ENCODE data around the gene NFAT5. TPM values are rescaled to one million over a fixed set of nuclear protein-coding genes. Genes with fewer than 3 reads are reported as not detected.
"Not testable (repeated sequence)": the region's sequence is repeated elsewhere in the genome, so short reads cannot be mapped to it uniquely, and the experiment has no call there.

The NFAT5 gene
- total RNA-seq, 2 experiments from 2014 or later: 19.5 to 21.2 TPM

- Mint-ChIP-seq H3K27me3 (no peaks in the 10 kb centered on the region), H3K4me3 (peak within 1 kb of the TSS; percentile 94), H3K9me3 (no peaks in the 10 kb centered on the region), H3K36me3 (ENCODE audit: low read depth) (no peaks in the 10 kb centered on the region), H3K4me1 (ENCODE audit: low read depth) (peaks cover 22% of the 10 kb centered on the region), H3K27ac (peak within 1 kb of the TSS; percentile 84)
- ChIA-PET CTCF (interaction anchor here (1.0 to 2.8 kb wide), 2 partner anchors 17 to 28 kb away, joined by 3 to 11 read pairs; partner anchors contain the start of gene NOB1), POLR2A (interaction anchor here (0.8 to 5.9 kb wide), 8 partner anchors 10 to 1454 kb away, joined by 3 to 62 read pairs (median 4); partner anchors contain the start of genes NOB1, TERF2 and WWP2)
- no peak for TF ChIP-seq CTCF (IDR thresholded peaks at IDR 0.05)
- Histone ChIP-seq H3K9me3 (ENCODE audit: control insufficient read depth in 1 of 2, insufficient read depth in 1 of 2, low read length in 2 of 2) (no peaks in the 10 kb centered on the region), H3K27ac (ENCODE audit: low read depth in 1 of 2, low read length in 2 of 2) (peak within 1 kb of the TSS; percentile 23 to 50), H3K4me1 (ENCODE audit: insufficient read depth, low read length) (peaks cover 25% of the 10 kb centered on the region), H3K4me3 (ENCODE audit: low read length) (peak within 1 kb of the TSS; percentile 67), H3K36me3 (ENCODE audit: insufficient read depth, low read length) (no peaks in the 10 kb centered on the region), H3K27me3 (ENCODE audit: control insufficient read depth in 1 of 2, insufficient read depth in 2 of 2, low read length in 2 of 2) (no peaks in the 10 kb centered on the region)
- intact Hi-C loops (cut with DNase I, micrococcal nuclease): loop anchor here (1.0 to 2.0 kb wide), 2 partner anchors 28 kb away; partner anchors contain the start of gene NOB1 (in 2 of the 2)
- ATAC-seq (ENCODE audit: poor library complexity) (peak; percentile 94), DNase-seq (peak; percentile 70 to 91 (median 83))
Observed at GRCh38 chr16:69726313-69727060, 160.7 kb downstream of the NFAT5 start, which contains the start of gene NQO1. TSS of gene NQO1 (minus strand) at chr16:69726560. CDS start at chr16:69726439, 121 bp downstream.

DNA sequence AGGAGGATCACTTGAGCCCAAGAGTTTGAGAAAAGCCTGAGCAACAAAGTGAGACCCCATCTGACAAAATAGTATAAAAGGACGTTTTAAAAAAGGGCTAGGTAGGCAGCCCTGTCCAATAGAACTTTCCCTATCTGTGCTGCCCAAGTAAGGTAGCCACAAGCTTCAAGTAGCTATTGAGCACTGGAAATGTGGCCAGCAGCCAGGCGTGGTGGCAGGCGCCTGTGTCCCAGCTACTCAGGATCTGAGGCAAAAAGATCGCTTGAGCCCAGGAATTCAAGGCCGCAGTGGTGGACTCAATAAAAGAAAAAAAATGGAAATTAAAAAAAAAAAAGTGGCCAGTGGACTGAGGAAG, 162.1 kb downstream of the NFAT5 start:
- H3K27me3 ChIP-seq (ENCODE audit: control insufficient read depth in 1 of 2, insufficient read depth in 2 of 2, low read length in 2 of 2): no peaks in the 10 kb centered on the region
- Mint-ChIP-seq H3K27ac (no peak overlapping the region), H3K27me3 (no peaks in the 10 kb centered on the region), H3K9me3 (no peaks in the 10 kb centered on the region), H3K4me1 (ENCODE audit: low read depth) (peaks cover 22% of the 10 kb centered on the region), H3K36me3 (ENCODE audit: low read depth) (no peaks in the 10 kb centered on the region), H3K4me3 (no peak overlapping the region)
- no peaks in the 10 kb centered on the region for H3K36me3 ChIP-seq (ENCODE audit: insufficient read depth, low read length)
- intact Hi-C loops (cut with DNase I, micrococcal nuclease): loop anchor here (1.0 to 2.0 kb wide), 2 partner anchors 26 to 27 kb away; partner anchors contain the start of gene NOB1 (in 2 of the 2)
- H3K27ac ChIP-seq (ENCODE audit: low read depth in 1 of 2, low read length in 2 of 2): no peak overlapping the region
- TF ChIP-seq CTCF (IDR thresholded peaks at IDR 0.05): no peak
- H3K4me3 ChIP-seq (ENCODE audit: low read length): no peak overlapping the region
- POLR2A ChIA-PET: interaction anchor here (5.9 kb wide), 1 partner anchor 27 kb away, joined by 62 read pairs; the partner anchor contains the start of gene NOB1
- H3K9me3 ChIP-seq (ENCODE audit: control insufficient read depth in 1 of 2, insufficient read depth in 1 of 2, low read length in 2 of 2): no peaks in the 10 kb centered on the region
- peaks cover 25% of the 10 kb centered on the region for H3K4me1 ChIP-seq (ENCODE audit: insufficient read depth, low read length)
- no peak for ATAC-seq (ENCODE audit: poor library complexity)
- CTCF ChIA-PET: no interaction called here
- no peak for DNase-seq

- ATAC-seq (ENCODE audit: poor library complexity); H3K27me3 Mint-ChIP-seq; H3K27me3 ChIP-seq (ENCODE audit: control insufficient read depth in 1 of 2, insufficient read depth in 2 of 2, low read length in 2 of 2); intact Hi-C loops (cut with DNase I, micrococcal nuclease); H3K36me3 ChIP-seq (ENCODE audit: insufficient read depth, low read length); H3K4me3 Mint-ChIP-seq; H3K9me3 Mint-ChIP-seq; H3K4me3 ChIP-seq (ENCODE audit: low read length); H3K27ac Mint-ChIP-seq; H3K27ac ChIP-seq (ENCODE audit: low read depth in 1 of 2, low read length in 2 of 2); H3K9me3 ChIP-seq (ENCODE audit: control insufficient read depth in 1 of 2, insufficient read depth in 1 of 2, low read length in 2 of 2); H3K36me3 Mint-ChIP-seq (ENCODE audit: low read depth); DNase-seq: not testable (repeated sequence)
- H3K4me1 Mint-ChIP-seq (ENCODE audit: low read depth): peaks cover 22% of the 10 kb centered on the region
- ChIA-PET CTCF (interaction anchor here (1.3 kb wide), 1 partner anchor 26 kb away, joined by 4 read pairs; the partner anchor contains the start of gene NOB1), POLR2A (interaction anchor here (5.9 kb wide), 1 partner anchor 25 kb away, joined by 62 read pairs; the partner anchor contains the start of gene NOB1)
- peaks cover 25% of the 10 kb centered on the region for H3K4me1 ChIP-seq (ENCODE audit: insufficient read depth, low read length)
Observed at GRCh38 chr16:69729030-69729429, 163.3 kb downstream of the NFAT5 start.

- H3K36me3 Mint-ChIP-seq (ENCODE audit: low read depth); H3K4me3 Mint-ChIP-seq; H3K27me3 Mint-ChIP-seq; H3K4me3 ChIP-seq (ENCODE audit: low read length); H3K36me3 ChIP-seq (ENCODE audit: insufficient read depth, low read length); H3K27ac Mint-ChIP-seq; H3K27me3 ChIP-seq (ENCODE audit: control insufficient read depth in 1 of 2, insufficient read depth in 2 of 2, low read length in 2 of 2); H3K27ac ChIP-seq (ENCODE audit: low read depth in 1 of 2, low read length in 2 of 2); H3K9me3 Mint-ChIP-seq; POLR2A ChIA-PET; intact Hi-C loops (cut with DNase I, micrococcal nuclease); DNase-seq; H3K9me3 ChIP-seq (ENCODE audit: control insufficient read depth in 1 of 2, insufficient read depth in 1 of 2, low read length in 2 of 2); CTCF ChIA-PET; ATAC-seq (ENCODE audit: poor library complexity): not testable (repeated sequence)
- peaks cover 14% of the 10 kb centered on the region for H3K4me1 Mint-ChIP-seq (ENCODE audit: low read depth)
- peaks cover 17% of the 10 kb centered on the region for H3K4me1 ChIP-seq (ENCODE audit: insufficient read depth, low read length)
Observed at GRCh38 chr16:69731280-69731679, 165.5 kb downstream of the NFAT5 start.
